HCT116 (cell line): Measurements from ENCODE around the gene FSIP1. TPM values are rescaled to one million over a fixed set of nuclear protein-coding genes. Genes with fewer than 3 reads are reported as not detected.

ENCODE experiments used
- ATAC-seq: fragments of 200-7000 bp; cut with Tn5 transposase; 2 replicates; pipeline ENCODE4 v1.9.1; 2020; ENCODE audit warnings: mild to moderate bottlenecking, moderate library complexity
- BruUV-seq: library from RNA; stranded (reverse); fragments of 400-500 nt; replicated peaks from 2 replicates; lab custom pipeline; 2021; lab: Mats Ljungman, UMichigan
- CTCF ChIA-PET: fragments of 300-600 bp; sonication (Branson Sonifier 250); formaldehyde crosslinking; loops from one replicate; lab custom pipeline; 2021; ENCODE audit warnings: antibody characterized with exemption; lab: Charles Lee
- POLR2A ChIA-PET: fragments of 300-600, 350-600 bp; sonication (Branson Sonifier 250); formaldehyde crosslinking; loops from one replicate; lab custom pipeline; 2021; ENCODE audit warnings: antibody characterized with exemption; lab: Charles Lee
- RAD21 ChIA-PET, 2 experiments: fragments of 300-600 bp; sonication (Branson Sonifier 250); formaldehyde crosslinking; loops; one replicate each; lab custom pipeline; 2023; ENCODE audit warnings: low total read pairs in 2 of 2; ENCODE audit not compliant: uncharacterized antibody in 2 of 2, unreplicated experiment in 2 of 2, low non-redundant PET in 1 of 2; lab: Charles Lee
- DNase-seq: peaks from one replicate; pipeline ENCODE4 v3.0.0-alpha.2; 2010; ENCODE audit warnings: low read depth, low spot score
- H2AFZ ChIP-seq: fragments of 200-600 bp; shearing (Covaris generic), sonication (generic); 2 replicates; pipeline ENCODE4 v1.6.1; 2017; ENCODE audit warnings: low read depth, mixed run types, mixed read lengths, antibody characterized with exemption, low read length; ENCODE audit not compliant: poor library complexity, severe bottlenecking
- H3K27ac ChIP-seq: 2 replicates; pipeline ENCODE4 v1.5.1; 2012; ENCODE audit warnings: low read depth, low read length
- H3K27me3 ChIP-seq: fragments of 200-600 bp; sonication (generic); 2 replicates; pipeline ENCODE4 v1.6.1; 2016; ENCODE audit warnings: mixed run types, low read length, mixed read lengths; ENCODE audit not compliant: insufficient read depth
- H3K36me3 ChIP-seq, 2 experiments: fragments of 200-500 bp in 1 of 2; fragments of 200-600 bp in 1 of 2; sonication (Bioruptor generic) in 1 of 2; sonication (generic) in 1 of 2; 2 replicates each; pipeline versions ENCODE4 v1.5.1 to v1.6.1; 2014 to 2016; ENCODE audit warnings: low read length in 2 of 2, inconsistent platforms in 1 of 2, mixed read lengths in 1 of 2, mixed run types in 1 of 2; ENCODE audit not compliant: insufficient read depth in 2 of 2, control insufficient read depth in 1 of 2
- H3K4me1 ChIP-seq, 2 experiments: fragments of 200-600 bp in 1 of 2; sonication (generic) in 1 of 2; 2 replicates each; pipeline versions ENCODE4 v1.5.1 to v1.6.1; 2012 to 2017; ENCODE audit warnings: low read length in 2 of 2, inconsistent platforms in 1 of 2, mild to moderate bottlenecking in 1 of 2, mixed read lengths in 1 of 2, mixed run types in 1 of 2, moderate library complexity in 1 of 2; ENCODE audit not compliant: insufficient read depth in 2 of 2, control insufficient read depth in 1 of 2
- H3K4me2 ChIP-seq: fragments of 200-600 bp; sonication (generic); 2 replicates; pipeline ENCODE4 v1.6.1; 2017; ENCODE audit warnings: mixed run types, low read length, mixed read lengths
- H3K4me3 ChIP-seq, 2 experiments: fragments of 200-600 bp in 1 of 2; sonication (generic) in 1 of 2; replicated peaks in 1 of 2; 2 replicates each; pipeline ENCODE4 v1.5.1; 2011 to 2016; ENCODE audit warnings: low read length in 2 of 2, control low read depth in 1 of 2, low read depth in 1 of 2, mild to moderate bottlenecking in 1 of 2, mixed read lengths in 1 of 2, mixed run types in 1 of 2
- H3K79me2 ChIP-seq: fragments of 200-600 bp; sonication (generic); 2 replicates; pipeline ENCODE4 v1.6.1; 2017; ENCODE audit warnings: mild to moderate bottlenecking, mixed run types, low read length, moderate library complexity, mixed read lengths; ENCODE audit not compliant: insufficient read depth
- H3K9ac ChIP-seq: fragments of 200-600 bp; sonication (generic); 2 replicates; pipeline ENCODE4 v1.6.1; 2016; ENCODE audit warnings: low read length, mixed read lengths
- H3K9me2 ChIP-seq: fragments of 200-600 bp; sonication (generic), shearing (Covaris generic); 2 replicates; pipeline ENCODE4 v1.6.1; 2017; ENCODE audit warnings: mixed run types, mild to moderate bottlenecking, moderate library complexity; ENCODE audit not compliant: insufficient read depth
- H3K9me3 ChIP-seq, 2 experiments: fragments of 200-500 bp in 1 of 2; fragments of 200-600 bp in 1 of 2; sonication (Bioruptor generic) in 1 of 2; sonication (generic) in 1 of 2; 2 replicates each; pipeline ENCODE4 v1.6.1; 2014 to 2017; ENCODE audit warnings: low read length in 2 of 2, mixed read lengths in 2 of 2, inconsistent platforms in 1 of 2, low read depth in 1 of 2, mild to moderate bottlenecking in 1 of 2, mixed run types in 1 of 2, moderate library complexity in 1 of 2; ENCODE audit not compliant: control insufficient read depth in 1 of 2, insufficient read depth in 1 of 2
- H4K20me1 ChIP-seq: fragments of 200-600 bp; sonication (generic), shearing (Covaris generic); 2 replicates; pipeline ENCODE4 v1.6.1; 2017; ENCODE audit warnings: mixed run types, mild to moderate bottlenecking, moderate library complexity; ENCODE audit not compliant: insufficient read depth
- ATF3 ChIP-seq: IDR thresholded peaks from 2 replicates; pipeline ENCODE4 v1.6.1; 2012
- CBX3 ChIP-seq: IDR thresholded peaks from 2 replicates; pipeline ENCODE4 v1.6.1; 2012; ENCODE audit warnings: low read depth
- CTCF ChIP-seq, 3 experiments: fragments of 200-600 bp in 1 of 3; sonication (generic) in 1 of 3; IDR thresholded peaks in 2 of 3; conservative IDR thresholded peaks in 1 of 3; 2 replicates each; pipeline ENCODE4 v1.5.1; 2012 to 2017; ENCODE audit warnings: low read depth in 2 of 3, low read length in 2 of 3, antibody characterized with exemption in 1 of 3, borderline replicate concordance in 1 of 3, control low read depth in 1 of 3, mild to moderate bottlenecking in 1 of 3, mixed read lengths in 1 of 3, mixed run types in 1 of 3, moderate library complexity in 1 of 3; ENCODE audit not compliant: insufficient read depth in 1 of 3
- EGR1 ChIP-seq: IDR thresholded peaks from 2 replicates; pipeline ENCODE4 v1.6.1; 2012; ENCODE audit warnings: low read depth
- EZH2 ChIP-seq: fragments of 200-600 bp; sonication (generic); IDR thresholded peaks from 2 replicates; pipeline ENCODE4 v1.6.1; 2017; ENCODE audit warnings: antibody characterized with exemption, mixed run types
- FOSL1 ChIP-seq: IDR thresholded peaks from 2 replicates; pipeline ENCODE4 v1.6.1; 2012; ENCODE audit warnings: low read depth
- JUND ChIP-seq: IDR thresholded peaks from 2 replicates; pipeline ENCODE4 v1.6.1; 2012
- RAD21 ChIP-seq: IDR thresholded peaks from 2 replicates; pipeline ENCODE4 v1.6.1; 2012; ENCODE audit warnings: low read depth, mild to moderate bottlenecking
- SIN3A ChIP-seq: IDR thresholded peaks from 2 replicates; pipeline ENCODE4 v1.6.1; 2012; ENCODE audit warnings: low read depth
- SP1 ChIP-seq: IDR thresholded peaks from 2 replicates; pipeline ENCODE4 v1.6.1; 2012; ENCODE audit warnings: low read depth
- ZNF274 ChIP-seq: fragments of 200-500 bp; sonication (Bioruptor generic); IDR thresholded peaks from 2 replicates; pipeline ENCODE4 v1.6.1; 2014; ENCODE audit warnings: mild to moderate bottlenecking, low read depth, low read length, inconsistent platforms
- intact Hi-C: fragments of 100-400 bp; cut with micrococcal nuclease; formaldehyde crosslinking; loops from 2 replicates; pipeline ENCODE4 v1.10.0; 2022
- total RNA-seq: library from RNA; stranded (reverse); gene quantifications from one replicate; pipeline ENCODE4 v1.2.1, GENCODE V29; 2021; ENCODE audit not compliant: unreplicated experiment
- TF ChIP-seq, protein P1 (sequence below): IDR thresholded peaks from 2 replicates; pipeline ENCODE4 v1.6.1; 2012; ENCODE audit warnings: low read depth
- TF ChIP-seq, protein P2 (sequence below): IDR thresholded peaks from 2 replicates; pipeline ENCODE4 v1.6.1; 2012

Gene FSIP1
- total RNA-seq, 1 experiment from 2014 or later: 0.42 TPM

GRCh38 chr15:39738998-39739397, 43.6 kb downstream of the FSIP1 start:
- ATAC-seq (no peak), DNase-seq (no peak)
- CTCF ChIA-PET: interaction anchor here (3.3 kb wide), 1 partner anchor 18 kb away, joined by 20 read pairs; no protein-coding TSS in a partner anchor
- Histone ChIP-seq H3K79me2 (no peaks in the 10 kb centered on the region), H3K4me2 (no peak overlapping the region), H2AFZ (no peak overlapping the region), H3K36me3 (no peaks in the 10 kb centered on the region), H4K20me1 (no peaks in the 10 kb centered on the region), H3K4me1 (no peaks in the 10 kb centered on the region), H3K27ac (no peak overlapping the region), H3K9ac (no peak overlapping the region), H3K9me2 (no peaks in the 10 kb centered on the region), H3K9me3 (no peaks in the 10 kb centered on the region), H3K27me3 (no peaks in the 10 kb centered on the region), H3K4me3 (no peak overlapping the region)
- POLR2A ChIA-PET: no interaction called here
- BruUV-seq: no TSS peak
- RAD21 ChIA-PET: no interaction called here
- TF ChIP-seq, protein P1, sequence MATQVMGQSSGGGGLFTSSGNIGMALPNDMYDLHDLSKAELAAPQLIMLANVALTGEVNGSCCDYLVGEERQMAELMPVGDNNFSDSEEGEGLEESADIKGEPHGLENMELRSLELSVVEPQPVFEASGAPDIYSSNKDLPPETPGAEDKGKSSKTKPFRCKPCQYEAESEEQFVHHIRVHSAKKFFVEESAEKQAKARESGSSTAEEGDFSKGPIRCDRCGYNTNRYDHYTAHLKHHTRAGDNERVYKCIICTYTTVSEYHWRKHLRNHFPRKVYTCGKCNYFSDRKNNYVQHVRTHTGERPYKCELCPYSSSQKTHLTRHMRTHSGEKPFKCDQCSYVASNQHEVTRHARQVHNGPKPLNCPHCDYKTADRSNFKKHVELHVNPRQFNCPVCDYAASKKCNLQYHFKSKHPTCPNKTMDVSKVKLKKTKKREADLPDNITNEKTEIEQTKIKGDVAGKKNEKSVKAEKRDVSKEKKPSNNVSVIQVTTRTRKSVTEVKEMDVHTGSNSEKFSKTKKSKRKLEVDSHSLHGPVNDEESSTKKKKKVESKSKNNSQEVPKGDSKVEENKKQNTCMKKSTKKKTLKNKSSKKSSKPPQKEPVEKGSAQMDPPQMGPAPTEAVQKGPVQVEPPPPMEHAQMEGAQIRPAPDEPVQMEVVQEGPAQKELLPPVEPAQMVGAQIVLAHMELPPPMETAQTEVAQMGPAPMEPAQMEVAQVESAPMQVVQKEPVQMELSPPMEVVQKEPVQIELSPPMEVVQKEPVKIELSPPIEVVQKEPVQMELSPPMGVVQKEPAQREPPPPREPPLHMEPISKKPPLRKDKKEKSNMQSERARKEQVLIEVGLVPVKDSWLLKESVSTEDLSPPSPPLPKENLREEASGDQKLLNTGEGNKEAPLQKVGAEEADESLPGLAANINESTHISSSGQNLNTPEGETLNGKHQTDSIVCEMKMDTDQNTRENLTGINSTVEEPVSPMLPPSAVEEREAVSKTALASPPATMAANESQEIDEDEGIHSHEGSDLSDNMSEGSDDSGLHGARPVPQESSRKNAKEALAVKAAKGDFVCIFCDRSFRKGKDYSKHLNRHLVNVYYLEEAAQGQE: no peak
- no peak for TF ChIP-seq CTCF (IDR thresholded peaks at IDR 0.05 in 2 of 3, conservative IDR thresholded peaks at IDR 0.05 in 1 of 3; ENCODE audit: borderline replicate concordance in 1 of 3, insufficient read depth in 1 of 3, low read depth in 2 of 3, low read length in 2 of 3)
- TF ChIP-seq ATF3: no peak
- TF ChIP-seq EZH2: no peak
- TF ChIP-seq CBX3: no peak
- no peak for TF ChIP-seq RAD21
- no peak for TF ChIP-seq SP1
- TF ChIP-seq JUND: no peak
- TF ChIP-seq ZNF274: no peak
- no peak for TF ChIP-seq FOSL1
- TF ChIP-seq EGR1: no peak
- no peak for TF ChIP-seq SIN3A
- TF ChIP-seq, protein P2, sequence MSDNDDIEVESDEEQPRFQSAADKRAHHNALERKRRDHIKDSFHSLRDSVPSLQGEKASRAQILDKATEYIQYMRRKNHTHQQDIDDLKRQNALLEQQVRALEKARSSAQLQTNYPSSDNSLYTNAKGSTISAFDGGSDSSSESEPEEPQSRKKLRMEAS: no peak
- TF ChIP-seq, all 23 proteins: peak for 0
- intact Hi-C loops: no loop called here
